HL-60 (cell line): ENCODE results near the gene RPH3AL.

Source experiments
- GABPA ChIP-seq: IDR thresholded peaks from 2 replicates; pipeline ENCODE4 v1.6.1; 2012; ENCODE audit warnings: low read depth
- POLR2AphosphoS5 ChIP-seq: IDR thresholded peaks from 2 replicates; pipeline ENCODE4 v1.6.1; 2012; ENCODE audit warnings: low read depth
- SPI1 ChIP-seq: IDR thresholded peaks from 2 replicates; pipeline ENCODE4 v1.6.1; 2012; ENCODE audit warnings: low read depth, mild to moderate bottlenecking, borderline replicate concordance
- TF ChIP-seq, protein P1 (sequence below): IDR thresholded peaks from one replicate; pipeline ENCODE4 v1.5.1; 2011; ENCODE audit warnings: low read length, control low read depth, inconsistent platforms; ENCODE audit not compliant: insufficient read depth
- TF ChIP-seq, protein P2 (sequence below): IDR thresholded peaks from 2 replicates; pipeline ENCODE4 v1.6.1; 2012; ENCODE audit warnings: low read depth; ENCODE audit not compliant: insufficient replicate concordance

DNA sequence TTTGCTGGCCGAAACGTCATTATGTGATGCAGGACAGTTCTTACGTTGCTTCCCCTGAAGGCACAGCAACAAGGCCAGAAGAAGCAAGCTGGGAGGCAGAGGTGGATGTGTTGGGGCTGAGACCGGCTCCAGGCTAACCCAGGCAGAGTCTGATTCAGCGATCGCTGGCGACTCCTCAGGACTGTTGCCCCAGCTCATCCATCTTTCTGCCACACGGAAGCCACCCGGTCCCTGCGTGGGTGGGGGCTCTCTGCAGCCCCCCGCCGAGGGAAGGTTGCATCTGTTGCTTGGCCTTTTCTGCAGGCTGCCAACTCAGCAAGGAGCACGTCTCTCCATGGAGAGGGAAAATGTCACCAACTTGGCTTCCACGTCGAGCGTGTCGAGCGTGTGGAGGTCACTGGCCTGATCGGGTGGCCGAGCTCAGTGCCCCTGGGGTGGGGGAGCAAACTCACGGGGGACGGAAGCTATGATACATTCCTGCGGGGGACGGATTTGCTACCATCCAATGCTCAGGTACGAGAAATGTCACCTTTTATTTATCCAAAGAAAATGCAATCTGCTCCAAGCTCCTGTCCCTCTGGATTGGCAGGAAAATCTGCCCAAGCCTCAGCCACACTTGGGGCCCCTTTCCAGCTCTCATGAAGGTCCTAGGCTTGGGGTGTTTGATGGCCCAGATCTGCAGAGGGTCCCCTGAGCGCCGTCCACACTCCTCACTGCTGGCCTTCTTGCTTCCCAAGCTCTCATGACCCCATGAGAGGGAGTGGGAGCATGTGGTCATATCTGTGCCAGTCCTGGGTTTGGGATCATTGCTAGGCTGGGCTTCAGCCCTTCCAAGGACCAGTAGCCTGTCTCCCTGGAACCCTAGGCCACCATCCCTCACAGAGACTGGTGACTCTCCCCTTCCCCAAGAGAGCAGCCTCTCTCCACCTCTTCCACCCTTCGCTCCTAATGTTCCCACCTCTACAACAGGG, 69.4 kb downstream of the RPH3AL start:
- TF ChIP-seq, protein P1, sequence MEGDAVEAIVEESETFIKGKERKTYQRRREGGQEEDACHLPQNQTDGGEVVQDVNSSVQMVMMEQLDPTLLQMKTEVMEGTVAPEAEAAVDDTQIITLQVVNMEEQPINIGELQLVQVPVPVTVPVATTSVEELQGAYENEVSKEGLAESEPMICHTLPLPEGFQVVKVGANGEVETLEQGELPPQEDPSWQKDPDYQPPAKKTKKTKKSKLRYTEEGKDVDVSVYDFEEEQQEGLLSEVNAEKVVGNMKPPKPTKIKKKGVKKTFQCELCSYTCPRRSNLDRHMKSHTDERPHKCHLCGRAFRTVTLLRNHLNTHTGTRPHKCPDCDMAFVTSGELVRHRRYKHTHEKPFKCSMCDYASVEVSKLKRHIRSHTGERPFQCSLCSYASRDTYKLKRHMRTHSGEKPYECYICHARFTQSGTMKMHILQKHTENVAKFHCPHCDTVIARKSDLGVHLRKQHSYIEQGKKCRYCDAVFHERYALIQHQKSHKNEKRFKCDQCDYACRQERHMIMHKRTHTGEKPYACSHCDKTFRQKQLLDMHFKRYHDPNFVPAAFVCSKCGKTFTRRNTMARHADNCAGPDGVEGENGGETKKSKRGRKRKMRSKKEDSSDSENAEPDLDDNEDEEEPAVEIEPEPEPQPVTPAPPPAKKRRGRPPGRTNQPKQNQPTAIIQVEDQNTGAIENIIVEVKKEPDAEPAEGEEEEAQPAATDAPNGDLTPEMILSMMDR = no peak
- TF ChIP-seq POLR2AphosphoS5 = no peak
- TF ChIP-seq, protein P2, sequence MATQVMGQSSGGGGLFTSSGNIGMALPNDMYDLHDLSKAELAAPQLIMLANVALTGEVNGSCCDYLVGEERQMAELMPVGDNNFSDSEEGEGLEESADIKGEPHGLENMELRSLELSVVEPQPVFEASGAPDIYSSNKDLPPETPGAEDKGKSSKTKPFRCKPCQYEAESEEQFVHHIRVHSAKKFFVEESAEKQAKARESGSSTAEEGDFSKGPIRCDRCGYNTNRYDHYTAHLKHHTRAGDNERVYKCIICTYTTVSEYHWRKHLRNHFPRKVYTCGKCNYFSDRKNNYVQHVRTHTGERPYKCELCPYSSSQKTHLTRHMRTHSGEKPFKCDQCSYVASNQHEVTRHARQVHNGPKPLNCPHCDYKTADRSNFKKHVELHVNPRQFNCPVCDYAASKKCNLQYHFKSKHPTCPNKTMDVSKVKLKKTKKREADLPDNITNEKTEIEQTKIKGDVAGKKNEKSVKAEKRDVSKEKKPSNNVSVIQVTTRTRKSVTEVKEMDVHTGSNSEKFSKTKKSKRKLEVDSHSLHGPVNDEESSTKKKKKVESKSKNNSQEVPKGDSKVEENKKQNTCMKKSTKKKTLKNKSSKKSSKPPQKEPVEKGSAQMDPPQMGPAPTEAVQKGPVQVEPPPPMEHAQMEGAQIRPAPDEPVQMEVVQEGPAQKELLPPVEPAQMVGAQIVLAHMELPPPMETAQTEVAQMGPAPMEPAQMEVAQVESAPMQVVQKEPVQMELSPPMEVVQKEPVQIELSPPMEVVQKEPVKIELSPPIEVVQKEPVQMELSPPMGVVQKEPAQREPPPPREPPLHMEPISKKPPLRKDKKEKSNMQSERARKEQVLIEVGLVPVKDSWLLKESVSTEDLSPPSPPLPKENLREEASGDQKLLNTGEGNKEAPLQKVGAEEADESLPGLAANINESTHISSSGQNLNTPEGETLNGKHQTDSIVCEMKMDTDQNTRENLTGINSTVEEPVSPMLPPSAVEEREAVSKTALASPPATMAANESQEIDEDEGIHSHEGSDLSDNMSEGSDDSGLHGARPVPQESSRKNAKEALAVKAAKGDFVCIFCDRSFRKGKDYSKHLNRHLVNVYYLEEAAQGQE = no peak
- TF ChIP-seq SPI1 = no peak
- no peak for TF ChIP-seq GABPA
